WERI-Rb-1 (cell line): Measurements from ENCODE around the gene OR9Q1.
"Not testable (repeated sequence)": the region's sequence is repeated elsewhere in the genome, so short reads cannot be mapped to it uniquely, and the experiment has no call there.

ENCODE experiments used
- DNase-seq: peaks from one replicate; pipeline ENCODE4 v3.0.0-alpha.2; 2020
- H3K27ac ChIP-seq: fragments of 250-450 bp; sonication (Bioruptor Pico); 2 replicates; pipeline ENCODE4 v1.5.1; 2020; ENCODE audit warnings: mild to moderate bottlenecking, moderate library complexity
- H3K27me3 ChIP-seq: fragments of 250-450 bp; sonication (Bioruptor Pico); 2 replicates; pipeline ENCODE4 v1.5.1; 2021; ENCODE audit warnings: mild to moderate bottlenecking, low read depth, moderate library complexity; ENCODE audit not compliant: insufficient read depth, severe bottlenecking
- H3K36me3 ChIP-seq: fragments of 250-450 bp; sonication (Bioruptor Pico); 2 replicates; pipeline ENCODE4 v1.5.1; 2020; ENCODE audit warnings: mild to moderate bottlenecking, moderate library complexity
- H3K4me3 ChIP-seq: 2 replicates; pipeline ENCODE4 v1.5.1; 2011; ENCODE audit warnings: low read depth, mild to moderate bottlenecking, control low read depth, low read length
- H3K9me3 ChIP-seq: fragments of 250-450 bp; sonication (Bioruptor Pico); 2 replicates; pipeline ENCODE4 v1.5.1; 2021; ENCODE audit warnings: mild to moderate bottlenecking, moderate library complexity; ENCODE audit not compliant: severe bottlenecking
- TF ChIP-seq, protein P1 (sequence below): IDR thresholded peaks from 2 replicates; pipeline ENCODE4 v1.5.1; 2011; ENCODE audit warnings: low read depth, mild to moderate bottlenecking, control low read depth, inconsistent platforms, low read length

The OR9Q1 gene

DNA sequence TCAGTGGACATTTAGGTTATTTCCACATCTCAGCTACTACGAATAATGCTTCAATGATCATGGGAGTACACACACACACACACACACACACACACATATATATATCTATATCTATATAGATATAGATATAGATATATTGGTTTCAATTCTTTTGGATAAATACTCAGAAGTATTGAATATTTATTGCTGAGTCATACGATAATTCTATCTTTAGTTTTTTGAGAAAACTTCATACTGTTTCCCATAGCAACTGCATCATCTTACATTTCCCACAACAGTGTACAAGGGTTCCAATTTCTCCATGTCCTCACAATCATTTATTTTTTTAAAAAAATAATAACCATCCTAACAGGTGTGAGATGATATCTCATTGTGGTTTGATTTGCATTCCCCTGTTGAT, 172.3 kb downstream of the OR9Q1 start:
- TF ChIP-seq, protein P1, sequence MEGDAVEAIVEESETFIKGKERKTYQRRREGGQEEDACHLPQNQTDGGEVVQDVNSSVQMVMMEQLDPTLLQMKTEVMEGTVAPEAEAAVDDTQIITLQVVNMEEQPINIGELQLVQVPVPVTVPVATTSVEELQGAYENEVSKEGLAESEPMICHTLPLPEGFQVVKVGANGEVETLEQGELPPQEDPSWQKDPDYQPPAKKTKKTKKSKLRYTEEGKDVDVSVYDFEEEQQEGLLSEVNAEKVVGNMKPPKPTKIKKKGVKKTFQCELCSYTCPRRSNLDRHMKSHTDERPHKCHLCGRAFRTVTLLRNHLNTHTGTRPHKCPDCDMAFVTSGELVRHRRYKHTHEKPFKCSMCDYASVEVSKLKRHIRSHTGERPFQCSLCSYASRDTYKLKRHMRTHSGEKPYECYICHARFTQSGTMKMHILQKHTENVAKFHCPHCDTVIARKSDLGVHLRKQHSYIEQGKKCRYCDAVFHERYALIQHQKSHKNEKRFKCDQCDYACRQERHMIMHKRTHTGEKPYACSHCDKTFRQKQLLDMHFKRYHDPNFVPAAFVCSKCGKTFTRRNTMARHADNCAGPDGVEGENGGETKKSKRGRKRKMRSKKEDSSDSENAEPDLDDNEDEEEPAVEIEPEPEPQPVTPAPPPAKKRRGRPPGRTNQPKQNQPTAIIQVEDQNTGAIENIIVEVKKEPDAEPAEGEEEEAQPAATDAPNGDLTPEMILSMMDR: no peak
- Histone ChIP-seq H3K9me3 (no peaks in the 10 kb centered on the region), H3K36me3 (no peaks in the 10 kb centered on the region), H3K4me3 (no peak overlapping the region), H3K27me3 (peaks cover 16% of the 10 kb centered on the region), H3K27ac (no peak overlapping the region)
- no peak for DNase-seq

GRCh38 chr11:58199271-58199670, 175.6 kb downstream of the OR9Q1 start:
- no peaks in the 10 kb centered on the region for H3K36me3 ChIP-seq
- TF ChIP-seq, protein P1: no peak
- no peaks in the 10 kb centered on the region for H3K9me3 ChIP-seq
- DNase-seq: no peak
- H3K27ac ChIP-seq: no peak overlapping the region
- no peak overlapping the region for H3K4me3 ChIP-seq
- peaks cover 18% of the 10 kb centered on the region for H3K27me3 ChIP-seq

DNA sequence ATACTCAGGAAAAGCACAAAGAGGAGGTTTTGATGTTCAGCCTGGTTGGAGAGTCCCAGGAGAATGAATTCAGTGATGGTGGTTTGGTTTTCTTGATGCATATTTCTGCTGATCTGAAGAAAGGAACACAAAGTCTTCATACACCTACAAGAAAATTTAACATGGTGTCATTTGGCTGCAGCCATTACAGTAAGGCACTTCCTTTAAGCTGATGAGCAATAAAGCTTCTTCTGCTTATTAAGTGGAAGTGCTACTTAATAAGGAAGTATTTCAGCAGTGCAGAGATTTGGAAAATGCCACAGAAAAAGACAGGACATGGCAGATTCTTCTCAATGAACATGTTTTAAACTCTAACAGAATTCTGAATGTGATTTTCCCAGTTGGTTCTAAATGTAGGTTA, 180.4 kb downstream of the OR9Q1 start, which contains the start of gene OR1S2:
OR1S2 (minus strand) TSS at position 101 of the 400 bp plus-strand sequence; CDS start at position 101, 0 bp downstream.
- Histone ChIP-seq H3K36me3 (no peaks in the 10 kb centered on the region), H3K4me3 (no peak within 1 kb of the TSS), H3K9me3 (no peaks in the 10 kb centered on the region), H3K27me3 (peaks cover 28% of the 10 kb centered on the region), H3K27ac (no peak within 1 kb of the TSS)
- TF ChIP-seq, protein P1: no peak
- DNase-seq: no peak

DNA sequence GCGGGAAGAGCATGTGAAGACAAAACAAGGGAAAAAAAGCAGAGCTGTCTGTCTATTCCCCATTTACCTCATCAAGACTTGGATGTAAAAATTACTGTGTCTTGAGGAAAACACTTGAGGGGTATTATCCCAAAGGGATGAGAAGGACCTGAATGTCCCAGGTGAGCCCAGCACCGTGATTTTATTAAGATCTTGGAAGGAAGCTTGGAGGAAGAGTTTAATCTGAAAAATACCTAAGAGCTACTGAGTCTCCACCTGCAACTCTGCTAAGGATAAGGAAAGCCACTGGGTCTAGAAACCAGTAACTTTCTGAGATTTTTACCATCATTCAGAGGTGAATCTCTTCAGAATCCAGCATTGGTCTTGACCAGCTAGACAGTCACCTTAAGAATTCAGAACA, 188.7 kb downstream of the OR9Q1 start, which contains the start of gene OR1S1:
OR1S1 (plus strand) TSS at position 301 of the 400 bp plus-strand sequence.
- not testable (repeated sequence) for DNase-seq, H3K4me3 ChIP-seq, H3K9me3 ChIP-seq, H3K27ac ChIP-seq, H3K36me3 ChIP-seq
- peaks cover 40% of the 10 kb centered on the region for H3K27me3 ChIP-seq

GRCh38 chr11:58216476-58216875, 192.8 kb downstream of the OR9Q1 start:
- no peak overlapping the region for H3K4me3 ChIP-seq
- no peaks in the 10 kb centered on the region for H3K36me3 ChIP-seq
- peaks cover 43% of the 10 kb centered on the region for H3K27me3 ChIP-seq
- TF ChIP-seq, protein P1: no peak
- H3K27ac ChIP-seq: no peak overlapping the region
- no peaks in the 10 kb centered on the region for H3K9me3 ChIP-seq
- no peak for DNase-seq

DNA sequence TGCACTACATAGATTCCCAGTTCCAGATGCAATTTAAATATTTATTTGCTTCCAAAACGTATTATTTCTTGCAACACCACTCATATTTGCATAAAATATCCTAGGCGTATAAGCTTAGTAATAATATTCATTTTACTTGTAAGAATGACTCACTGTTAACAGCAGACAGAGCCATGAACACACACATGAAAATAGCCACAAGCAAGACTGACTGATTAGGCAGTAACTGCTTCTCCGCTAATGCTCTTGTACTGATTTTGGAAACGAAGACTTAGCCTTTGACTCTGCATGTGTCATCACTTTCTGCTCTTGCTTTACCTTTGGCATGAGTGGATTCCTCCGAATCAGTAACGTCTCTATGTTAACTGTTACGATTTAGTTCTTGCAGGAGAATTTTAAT, 199.0 kb downstream of the OR9Q1 start:
- DNase-seq: no peak
- Histone ChIP-seq H3K27ac (no peak overlapping the region), H3K9me3 (no peaks in the 10 kb centered on the region), H3K27me3 (peaks cover 47% of the 10 kb centered on the region), H3K4me3 (no peak overlapping the region), H3K36me3 (no peaks in the 10 kb centered on the region)
- TF ChIP-seq, protein P1: no peak
